TTC549 (cell line): ENCODE data around the gene MRI1.
"Not testable (repeated sequence)": the region's sequence is repeated elsewhere in the genome, so short reads cannot be mapped to it uniquely, and the experiment has no call there.

ENCODE experiments used
- FAIRE-seq: peaks from 2 replicates; lab custom pipeline; 2012; peaks lifted over from hg19 to GRCh38; lab: Jason Lieb, UNC

Gene MRI1

DNA sequence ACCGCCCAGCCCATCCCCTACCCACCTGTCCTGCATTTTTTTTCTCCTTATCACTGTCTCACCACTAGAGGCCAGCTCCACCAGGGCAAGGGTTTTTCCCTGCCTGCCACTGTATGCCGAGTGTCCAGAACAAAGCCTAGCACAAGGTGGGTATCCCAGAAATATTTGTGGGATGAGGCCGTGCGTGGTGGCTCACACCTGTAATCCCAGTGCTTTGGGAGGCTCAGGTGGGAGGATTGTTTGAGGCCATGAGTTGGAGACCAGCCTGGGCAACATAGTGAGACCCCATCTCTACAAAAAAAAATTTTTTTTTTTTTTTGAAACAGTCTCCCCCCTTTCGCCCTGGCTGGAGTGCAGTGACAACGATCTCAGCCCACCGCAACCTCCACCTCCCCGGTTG is 2.9 kb upstream of the MRI1 start:
- FAIRE-seq, result no peak

DNA sequence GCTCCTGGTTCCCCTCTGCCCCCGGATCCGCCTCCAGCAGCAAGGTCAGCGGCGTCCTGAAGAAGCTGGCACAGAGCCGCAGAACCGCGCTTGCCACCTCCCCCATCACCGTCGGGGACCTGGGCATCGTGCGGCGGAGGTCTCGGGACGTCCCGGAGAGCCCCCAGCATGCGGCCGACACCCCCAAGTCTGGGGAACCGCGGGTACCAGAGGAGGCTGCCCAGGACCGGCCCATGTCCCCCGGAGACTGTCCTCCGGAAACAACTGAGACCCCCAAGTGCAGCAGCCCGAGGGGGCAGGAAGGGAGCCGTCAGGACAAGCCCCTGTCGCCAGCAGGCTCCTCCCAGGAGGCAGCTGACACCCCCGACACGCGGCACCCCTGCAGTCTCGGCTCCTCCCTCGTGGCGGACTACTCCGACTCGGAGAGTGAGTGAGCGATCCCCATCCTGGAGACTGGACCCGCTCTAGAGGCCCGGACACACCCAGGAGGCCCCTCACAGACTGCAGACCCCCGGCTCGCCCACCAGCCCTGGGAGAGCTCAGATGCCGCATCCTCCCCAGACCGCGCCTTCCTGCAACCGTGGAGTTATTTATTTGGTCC is 1.6 kb upstream of the MRI1 start:
- FAIRE-seq, result no peak

DNA sequence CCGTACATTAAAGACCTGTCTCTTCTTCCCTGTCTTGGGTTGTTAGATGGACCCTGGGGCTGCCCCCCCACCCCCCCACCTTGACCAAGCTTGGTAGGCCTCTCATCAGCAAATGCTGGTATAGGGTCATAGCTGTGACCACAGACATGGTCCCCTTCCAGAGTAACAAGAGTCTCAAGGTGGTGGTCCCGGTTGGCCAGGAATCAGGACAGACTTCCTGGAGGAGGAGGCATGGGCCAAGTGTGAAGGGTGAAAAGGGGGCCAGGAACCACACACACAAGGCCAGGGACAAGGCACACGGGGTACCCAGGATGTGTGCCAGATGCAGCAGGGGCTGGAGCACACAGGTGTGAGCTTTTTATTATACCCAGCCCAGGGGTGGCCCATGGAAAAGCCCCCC is 1.1 kb upstream of the MRI1 start:
- no peak for FAIRE-seq

DNA sequence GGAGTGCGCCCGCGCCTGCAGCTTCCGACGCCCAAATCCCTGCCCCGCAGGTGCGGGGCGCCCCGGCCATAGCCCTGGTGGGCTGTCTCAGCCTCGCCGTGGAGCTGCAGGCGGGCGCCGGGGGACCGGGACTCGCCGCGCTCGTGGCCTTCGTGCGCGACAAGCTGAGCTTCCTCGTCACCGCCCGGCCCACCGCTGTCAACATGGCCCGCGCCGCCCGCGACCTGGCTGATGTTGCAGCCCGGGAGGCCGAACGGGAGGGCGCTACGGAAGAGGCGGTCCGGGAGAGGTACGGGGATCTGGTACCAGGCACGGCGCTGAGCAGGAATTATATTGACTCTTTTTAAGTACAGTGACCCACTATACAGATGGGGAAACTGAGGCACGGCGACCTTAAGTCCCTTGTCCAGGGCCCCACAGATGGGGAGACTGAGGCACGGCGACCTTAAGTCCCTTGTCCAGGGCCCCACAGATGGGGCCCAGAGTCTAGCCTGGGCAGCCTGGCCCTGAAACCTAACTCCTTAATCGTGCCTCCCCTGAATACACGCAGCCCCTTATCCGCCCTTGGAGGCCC is 586 bp downstream of the MRI1 start:
- FAIRE-seq, result no peak

DNA sequence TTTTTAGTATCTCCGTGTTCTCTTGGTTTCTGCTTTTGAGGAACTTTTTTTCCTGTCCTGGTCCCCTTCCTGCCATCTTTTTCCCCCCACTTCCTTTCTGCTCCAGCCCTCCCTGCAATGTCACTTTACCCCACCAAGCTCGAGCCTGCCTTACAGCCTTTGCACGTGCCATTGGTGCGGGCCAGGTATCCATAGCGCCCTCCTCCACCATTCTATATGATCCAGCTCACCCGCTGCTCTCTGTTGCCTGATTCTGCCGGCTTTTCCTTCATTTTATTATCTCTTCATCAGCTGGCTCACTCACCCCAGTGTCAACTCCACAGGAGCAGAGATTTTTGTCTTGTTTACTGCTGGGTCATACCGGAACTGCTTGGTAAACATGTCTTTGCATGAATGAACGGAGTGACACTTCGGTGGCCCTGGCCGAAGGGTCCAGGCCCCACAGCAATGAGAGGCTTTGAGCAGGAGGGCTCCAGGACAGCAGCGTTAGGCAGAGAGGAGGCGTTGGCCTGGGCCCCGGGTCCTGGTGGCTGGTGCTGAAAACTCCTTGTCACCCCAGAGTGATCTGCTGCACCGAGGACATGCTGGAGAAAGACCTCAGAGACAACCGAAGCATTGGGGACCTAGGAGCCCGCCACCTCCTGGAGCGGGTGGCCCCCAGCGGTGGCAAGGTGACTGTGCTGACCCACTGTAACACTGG is 1.2 kb downstream of the MRI1 start:
- no peak for FAIRE-seq

DNA sequence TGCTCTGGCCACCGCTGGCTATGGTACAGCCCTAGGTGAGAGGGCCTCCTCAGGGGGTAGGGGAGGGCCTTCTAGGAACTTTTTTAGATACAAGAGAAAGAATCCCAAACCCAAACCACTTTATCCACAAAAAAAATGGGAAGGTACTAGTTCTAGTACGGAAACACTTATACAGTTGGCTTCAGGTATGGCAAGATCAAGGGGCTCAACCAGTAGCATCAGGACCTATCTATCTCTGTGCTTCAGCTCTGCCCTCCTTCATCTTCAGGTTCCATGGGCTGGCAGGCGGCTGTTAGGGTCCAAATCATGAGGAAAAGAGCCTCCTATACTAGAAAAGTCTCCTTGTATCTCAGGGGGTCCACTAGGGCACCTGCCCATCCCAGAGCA is 1.8 kb downstream of the MRI1 start:
- FAIRE-seq, result no peak

DNA sequence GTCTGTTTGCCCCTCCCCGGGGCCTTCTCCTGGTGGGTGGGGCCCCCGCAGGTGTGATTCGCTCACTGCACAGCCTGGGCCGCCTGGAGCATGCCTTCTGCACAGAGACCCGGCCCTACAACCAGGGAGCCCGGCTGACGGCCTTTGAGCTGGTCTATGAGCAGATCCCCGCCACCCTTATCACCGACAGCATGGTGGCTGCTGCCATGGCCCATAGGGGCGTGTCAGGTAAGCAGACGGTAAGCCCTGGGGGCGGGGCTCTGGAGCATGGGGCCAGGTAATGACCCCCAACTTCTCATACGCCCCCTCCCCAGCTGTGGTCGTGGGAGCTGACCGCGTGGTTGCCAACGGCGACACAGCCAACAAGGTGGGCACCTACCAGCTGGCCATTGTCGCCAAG is 4.2 kb downstream of the MRI1 start:
- no peak for FAIRE-seq

DNA sequence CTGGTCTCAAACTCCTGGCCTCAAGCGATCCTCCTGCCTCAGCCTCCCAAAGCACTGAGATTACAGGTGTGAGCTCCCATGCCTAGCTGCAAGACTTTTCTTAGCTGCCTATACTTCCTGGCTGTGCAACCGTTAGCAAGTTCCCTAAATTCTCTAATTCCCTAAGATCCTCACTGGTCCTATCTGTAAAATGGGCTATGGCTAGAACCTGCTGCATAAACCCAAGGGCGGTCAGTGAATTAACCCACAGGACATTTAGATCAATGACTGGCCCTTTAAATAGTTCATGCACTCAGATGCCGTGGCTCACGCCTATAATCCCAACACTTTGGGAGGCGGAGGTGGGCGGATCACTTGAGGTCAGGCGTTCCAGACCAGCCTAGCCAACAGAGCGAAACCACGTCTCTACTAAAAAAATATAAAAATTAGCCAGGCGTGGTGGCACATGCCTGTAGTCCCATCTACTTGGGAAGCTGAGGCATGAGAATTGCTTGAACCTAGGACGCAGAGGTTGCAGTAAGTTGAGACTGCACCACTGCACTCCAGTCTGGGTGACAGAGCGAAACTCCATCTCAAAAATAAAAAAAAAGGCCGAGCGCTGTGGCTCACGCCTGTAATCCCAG is 5.8 kb downstream of the MRI1 start:
- no peak for FAIRE-seq

DNA sequence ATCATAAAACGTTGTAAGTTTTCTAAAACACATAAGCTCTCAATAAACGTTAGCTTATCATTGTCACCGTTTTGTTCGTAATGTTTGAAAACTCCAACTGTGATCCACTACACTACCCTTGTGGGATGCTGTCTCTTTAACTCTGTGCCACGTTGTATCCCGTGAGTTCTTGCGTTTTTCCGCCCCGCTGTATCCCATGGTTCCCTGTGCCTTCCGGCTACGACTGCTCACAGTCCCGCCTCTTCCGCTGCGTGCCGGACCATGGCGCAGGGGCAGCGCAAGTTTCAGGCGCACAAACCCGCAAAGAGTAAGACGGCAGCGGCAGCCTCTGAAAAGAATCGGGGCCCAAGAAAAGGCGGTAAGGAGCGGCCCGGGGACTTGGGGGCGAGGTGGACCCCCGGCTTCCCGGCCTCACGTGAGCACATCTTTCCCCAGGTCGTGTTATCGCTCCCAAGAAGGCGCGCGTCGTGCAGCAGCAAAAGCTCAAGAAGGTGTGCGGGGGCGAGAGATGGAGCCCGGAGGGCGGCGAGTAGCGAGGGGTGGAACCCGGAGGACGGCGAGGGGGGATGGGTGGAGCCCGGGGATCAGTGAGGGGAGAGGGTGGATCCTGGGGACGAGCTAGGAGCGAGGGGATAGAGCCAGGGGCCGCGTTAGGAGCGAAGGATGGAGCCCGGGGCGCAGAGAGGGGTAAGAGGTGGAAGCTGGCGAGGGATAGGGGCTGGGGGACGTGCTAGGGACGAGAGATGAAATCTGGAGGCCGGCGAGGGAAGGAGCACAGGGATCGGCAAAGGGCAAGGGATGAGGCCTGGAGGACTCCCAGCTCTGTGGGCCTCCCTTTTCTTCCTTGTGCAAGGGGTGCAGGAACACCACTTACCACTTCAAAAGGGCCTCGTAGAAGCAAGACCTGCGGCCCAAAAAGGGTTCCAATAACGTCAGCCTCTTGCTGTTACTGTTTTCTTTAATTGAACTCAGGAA is 10.2 kb downstream of the MRI1 start, which contains the start of gene C19orf53:
Gene C19orf53 (plus strand): TSS at position 240 of the 975 bp plus-strand sequence. CDS start 22 bp downstream, at position 262.
- FAIRE-seq, result peak; percentile 76

DNA sequence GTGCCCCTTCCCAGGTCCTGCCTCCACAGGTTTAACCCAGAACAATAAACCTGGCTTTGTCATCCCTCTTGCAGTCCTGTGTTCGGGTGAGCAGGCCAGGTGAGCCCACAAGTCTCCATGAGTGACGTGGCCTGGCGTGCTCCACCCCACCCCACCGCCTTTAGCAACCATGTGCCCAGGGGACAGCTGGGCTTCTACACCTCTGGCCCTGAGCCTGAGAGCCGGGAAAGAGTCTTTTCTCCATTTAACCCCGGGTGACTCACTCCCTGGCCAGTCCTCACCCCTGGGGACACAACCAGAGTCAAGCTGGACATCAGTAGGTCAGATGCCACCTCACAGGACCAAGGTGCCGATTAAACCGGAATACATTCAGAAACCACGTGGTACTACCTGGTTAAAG is 14.1 kb downstream of the MRI1 start:
- FAIRE-seq, result no peak

DNA sequence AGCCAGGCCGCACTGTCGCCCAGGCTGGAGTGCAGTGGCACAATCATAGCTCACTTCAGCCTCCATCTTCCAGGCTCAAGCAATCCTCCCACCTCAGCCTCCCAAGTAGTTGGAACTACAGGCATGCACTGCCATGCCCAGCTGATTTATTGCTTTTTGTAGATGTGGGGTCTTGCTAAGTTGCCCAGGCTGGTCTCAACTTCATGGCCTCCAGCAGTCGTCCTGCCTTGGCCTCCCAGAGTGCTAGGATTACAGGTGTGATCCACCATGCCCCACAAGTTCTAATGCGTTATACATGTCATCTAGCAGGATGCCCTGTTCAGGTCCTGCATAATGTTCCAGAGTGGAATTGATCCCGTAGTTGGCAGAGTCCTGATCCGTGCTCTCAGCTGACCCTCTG is 14.5 kb downstream of the MRI1 start:
- no peak for FAIRE-seq

DNA sequence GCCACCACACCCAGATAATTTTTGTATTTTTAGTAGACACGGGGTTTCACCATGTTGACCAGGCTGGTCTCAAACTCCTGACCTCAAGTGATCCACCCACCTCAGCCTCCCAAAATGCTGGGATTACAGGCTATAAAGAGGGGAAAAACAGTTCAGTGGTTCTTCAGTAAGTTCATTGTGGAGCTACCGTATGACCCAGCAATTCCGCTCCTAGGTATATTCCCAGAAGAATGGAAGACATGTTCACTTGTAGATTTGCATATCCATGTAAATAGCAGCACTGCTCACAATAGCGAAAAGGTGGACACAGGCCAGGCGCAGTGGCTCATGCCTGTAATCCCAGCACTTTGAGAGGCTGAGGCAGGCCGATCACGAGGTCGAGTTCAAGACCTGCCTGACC is 15.5 kb downstream of the MRI1 start:
- FAIRE-seq, result not testable (repeated sequence)

DNA sequence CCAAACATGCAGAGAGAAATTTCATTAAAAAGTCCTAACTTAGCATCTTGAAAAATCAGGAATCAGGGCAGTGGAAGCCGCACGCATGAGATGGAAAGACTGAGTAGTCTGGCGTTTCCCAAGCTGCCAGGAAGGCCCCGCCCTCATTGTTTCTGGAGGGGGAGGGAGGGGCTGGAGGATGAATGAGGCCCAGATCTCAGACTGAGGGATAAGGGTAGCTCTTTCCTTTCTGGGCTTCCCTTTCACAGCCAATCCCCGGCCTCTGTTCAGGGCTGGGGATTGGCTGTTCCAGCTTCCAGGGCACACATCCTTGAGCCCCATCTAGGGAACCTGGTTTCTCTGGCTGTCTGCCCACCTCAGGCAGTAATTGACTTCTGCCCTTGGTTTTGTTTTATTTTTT is 17.2 kb downstream of the MRI1 start:
- FAIRE-seq, result no peak

DNA sequence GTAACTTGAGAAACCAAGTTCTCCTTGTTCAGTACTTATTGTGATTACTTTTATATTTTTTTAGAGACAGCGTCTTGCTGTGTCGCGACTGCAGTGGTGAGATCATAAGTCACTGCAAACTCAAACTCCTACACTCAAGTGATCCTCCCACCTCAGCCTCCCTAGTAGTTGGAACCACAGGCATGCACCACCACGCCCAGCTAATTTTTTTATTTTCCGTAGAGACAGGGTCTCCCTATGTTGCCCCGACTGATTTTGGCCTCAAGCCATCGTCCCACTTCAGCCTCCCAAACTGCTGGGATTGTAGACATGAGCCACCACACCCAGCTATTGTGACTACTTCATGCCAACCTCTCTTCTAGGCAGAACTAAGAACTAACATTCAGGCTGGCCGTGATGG is 18.2 kb downstream of the MRI1 start:
- FAIRE-seq, result no peak

DNA sequence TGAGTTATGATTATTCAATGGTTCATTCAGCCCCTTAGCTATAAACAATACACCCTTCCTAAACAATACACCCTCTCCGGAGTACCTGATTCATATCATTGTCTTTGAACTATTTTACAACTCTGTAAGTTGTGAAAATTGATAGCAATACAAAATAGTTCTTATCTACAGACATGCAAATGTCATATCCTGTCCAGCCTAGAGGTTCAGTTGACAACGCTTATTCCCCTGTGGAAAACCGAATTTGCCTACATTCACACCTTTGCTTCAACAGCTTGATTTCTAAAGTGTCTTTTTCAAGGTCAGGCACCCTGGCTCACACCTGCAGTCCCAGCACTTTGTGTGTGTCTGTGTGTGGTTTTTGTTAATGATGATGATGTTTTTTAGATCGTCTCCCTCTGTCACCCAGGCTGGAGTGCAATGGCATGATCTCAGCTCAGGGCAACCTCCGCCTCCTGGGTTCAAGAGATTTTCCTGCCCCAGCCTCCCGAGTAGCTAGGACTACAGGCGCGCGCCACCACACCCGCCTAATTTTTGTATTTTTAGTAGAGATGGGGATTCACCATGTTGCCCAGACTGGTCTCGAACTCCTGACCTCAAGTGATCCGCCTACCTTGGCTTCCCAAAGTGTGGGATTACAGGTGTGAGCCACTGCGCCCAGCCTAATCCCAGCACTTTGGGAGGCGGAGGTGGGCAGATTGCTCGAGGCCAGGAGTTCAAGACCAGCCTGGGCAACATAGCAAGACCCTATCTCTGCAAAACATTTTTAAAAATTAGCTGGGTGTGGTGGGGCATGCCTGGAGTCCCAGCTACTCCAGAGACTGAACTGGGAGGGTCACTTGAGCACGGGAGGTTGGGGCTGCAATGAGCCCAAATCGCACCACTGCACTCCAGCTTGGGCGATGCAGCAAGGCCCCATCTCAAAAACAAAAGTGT is 19.5 kb downstream of the MRI1 start:
- no peak for FAIRE-seq

DNA sequence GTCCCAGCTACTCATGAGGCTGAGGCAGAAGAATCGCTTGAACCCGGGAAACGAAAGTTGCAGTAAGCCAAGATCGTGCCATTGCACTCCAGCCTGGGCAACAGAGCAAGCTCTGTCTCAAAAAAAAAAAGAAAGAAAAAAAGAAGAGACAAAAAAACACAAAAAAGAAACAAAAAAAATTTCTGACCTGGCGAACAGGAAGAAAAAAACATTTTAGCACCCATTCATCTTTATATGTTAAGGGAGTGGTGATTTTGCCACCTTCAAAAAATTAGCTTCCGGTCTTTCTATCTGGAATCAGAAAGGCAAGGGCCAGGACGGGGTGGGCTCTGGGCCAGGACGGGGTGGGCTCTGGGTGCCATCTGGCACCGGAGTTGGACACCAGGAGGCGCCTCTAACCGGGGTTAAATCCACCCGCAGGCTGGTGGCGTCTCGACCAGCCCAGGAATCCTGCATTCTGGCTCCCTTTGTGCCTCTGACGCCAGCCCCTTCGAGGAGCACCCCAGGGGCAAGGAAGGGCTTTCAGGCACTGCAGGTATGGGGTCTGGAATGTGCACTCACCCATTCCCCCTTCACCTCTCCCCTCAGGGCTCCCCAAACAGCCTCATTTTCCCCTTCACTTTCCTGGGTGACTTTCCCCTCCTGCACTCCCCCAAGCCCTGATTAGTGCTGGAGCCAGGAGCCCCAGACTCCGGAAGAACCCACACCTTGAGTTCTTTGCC is 20.6 kb downstream of the MRI1 start:
- no peak for FAIRE-seq

DNA sequence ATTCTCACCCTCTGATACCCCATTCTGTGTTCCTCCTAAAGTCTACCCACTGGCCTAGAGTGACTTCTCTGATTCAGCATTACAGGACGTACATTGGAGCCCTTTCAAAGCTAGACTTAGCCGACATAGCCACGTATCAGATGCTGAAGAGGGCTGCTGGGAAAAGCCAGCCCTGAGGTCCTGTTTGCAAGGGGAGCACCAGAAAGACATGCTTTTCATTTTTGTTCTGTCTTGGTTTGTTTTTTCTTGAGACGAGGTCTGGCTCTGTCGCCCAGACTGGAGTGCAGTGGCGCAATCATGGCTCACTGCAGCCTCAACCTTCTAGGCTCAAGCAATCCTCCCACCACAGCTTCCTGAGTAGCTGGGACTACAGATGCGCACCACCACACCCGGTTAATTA is 24.7 kb downstream of the MRI1 start:
- no peak for FAIRE-seq

DNA sequence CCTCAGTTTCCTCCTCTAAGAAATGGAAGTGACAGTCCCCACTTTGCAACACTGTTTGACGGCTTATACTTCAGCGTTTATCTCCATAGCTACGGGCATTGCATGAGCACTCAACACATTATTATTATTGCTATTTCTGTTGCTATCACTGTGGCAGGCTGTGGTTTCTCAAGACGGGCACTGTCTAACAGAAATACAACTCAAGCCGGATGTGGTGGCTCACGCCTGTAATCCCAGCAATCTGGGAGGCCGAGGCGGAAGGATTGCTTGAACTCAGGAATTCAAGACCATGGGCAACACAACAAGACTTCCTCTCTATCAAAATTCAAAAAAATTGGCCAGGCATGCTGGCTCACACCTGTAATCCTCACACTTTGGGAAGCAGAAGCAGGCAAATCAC is 26.0 kb downstream of the MRI1 start:
- no peak for FAIRE-seq

DNA sequence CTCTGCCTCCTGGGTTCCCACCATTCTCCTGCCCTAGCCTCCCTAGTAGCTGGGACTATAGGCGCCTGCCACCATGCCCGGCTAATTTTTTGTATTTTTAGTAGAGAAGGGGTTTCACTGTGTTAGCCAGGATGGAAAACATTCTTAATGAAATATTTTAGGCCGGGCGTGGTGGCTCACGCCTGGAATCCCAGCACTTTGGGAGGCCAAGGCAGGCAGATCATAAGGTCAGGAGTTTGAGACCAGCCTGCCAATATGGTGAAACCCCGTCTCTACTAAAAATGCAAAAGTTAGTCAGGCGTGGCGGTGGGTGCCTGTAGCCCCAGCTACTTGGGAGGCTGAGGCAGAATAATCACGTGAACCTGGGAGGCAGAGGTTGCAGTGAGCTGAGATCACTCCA is 29.0 kb downstream of the MRI1 start:
- not testable (repeated sequence) for FAIRE-seq

DNA sequence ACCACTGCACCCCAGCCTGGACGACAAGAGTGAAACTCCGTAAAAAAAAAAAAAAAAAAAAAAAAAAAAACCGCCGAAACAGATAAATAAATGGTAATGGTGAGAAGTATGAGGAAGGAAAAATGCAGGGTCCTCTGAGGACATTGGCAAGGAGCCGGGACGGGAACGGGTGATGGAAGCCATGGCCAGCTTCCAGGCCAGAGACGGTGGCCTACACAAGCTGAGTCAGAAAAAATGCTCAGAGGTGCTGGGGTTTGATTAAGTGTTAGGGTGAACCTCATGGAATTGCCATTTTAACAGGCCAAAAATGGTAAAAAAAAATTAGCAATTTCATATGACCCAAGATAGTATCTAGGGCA is 30.1 kb downstream of the MRI1 start:
- no peak for FAIRE-seq
